Activated CD4-positive, alpha-beta memory T cell treated with anti-CD3 and anti-CD28 coated beads, Interleukin-2, amount 10 ng/mL, durations not matched to agents 7 days and 5 days (primary cell): ENCODE results near the gene SND1. TPM values are rescaled to one million over a fixed set of nuclear protein-coding genes. Genes with fewer than 3 reads are reported as not detected.

Experiments
- CTCF ChIA-PET: fragments of 350-600 bp; sonication (Branson Sonifier 250); formaldehyde crosslinking; loops from one replicate; lab custom pipeline; 2021; ENCODE audit warnings: antibody characterized with exemption, inconsistent platforms; lab: Charles Lee
- POLR2A ChIA-PET: fragments of 350-600 bp; sonication (Branson Sonifier 250); formaldehyde crosslinking; loops from one replicate; lab custom pipeline; 2021; ENCODE audit warnings: antibody characterized with exemption; lab: Charles Lee
- DNase-seq: peaks from one replicate; pipeline ENCODE4 v3.0.0-alpha.2; 2020
- H3K27ac Mint-ChIP-seq: one replicate; pipeline ENCODE4 v1.8.0; 2021; ENCODE audit warnings: mild to moderate bottlenecking, mixed read lengths
- H3K27me3 Mint-ChIP-seq: one replicate; pipeline ENCODE4 v1.8.0; 2021; ENCODE audit warnings: mixed read lengths
- H3K36me3 Mint-ChIP-seq: one replicate; pipeline ENCODE4 v1.8.0; 2021; ENCODE audit warnings: low read depth, mixed read lengths
- H3K4me1 Mint-ChIP-seq: one replicate; pipeline ENCODE4 v1.8.0; 2021; ENCODE audit warnings: mixed read lengths
- H3K4me3 Mint-ChIP-seq: one replicate; pipeline ENCODE4 v1.8.0; 2021; ENCODE audit warnings: mild to moderate bottlenecking, mixed read lengths
- H3K9me3 Mint-ChIP-seq: one replicate; pipeline ENCODE4 v1.8.0; 2021; ENCODE audit warnings: mixed read lengths
- total RNA-seq, 2 experiments: library from RNA; stranded (reverse); gene quantifications; one replicate each; pipeline ENCODE4 v1.2.3, GENCODE V29; 2021

The SND1 gene
- total RNA-seq, 2 experiments from 2014 or later: 171 to 175 TPM

DNA sequence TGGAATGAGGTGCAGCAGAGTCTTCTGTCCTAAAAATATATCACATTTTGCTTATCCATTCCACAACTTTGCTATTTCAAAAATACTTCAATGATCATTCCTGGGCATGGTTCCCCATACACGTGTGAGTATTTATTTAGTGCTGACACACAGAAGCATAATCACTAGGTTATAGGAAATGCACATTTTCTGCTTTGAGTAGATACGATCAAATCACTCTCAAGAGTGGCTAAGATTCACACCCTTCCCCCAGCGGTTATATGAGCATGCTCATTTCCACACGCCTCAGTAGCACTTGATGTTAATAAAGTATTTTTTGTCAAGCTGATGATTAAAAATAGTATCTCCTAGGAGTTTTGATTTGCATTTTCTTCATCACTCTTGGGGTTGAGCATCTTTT lies 472.8 kb downstream of the SND1 start:
- no peak for DNase-seq
- no peaks in the 10 kb centered on the region for H3K9me3 Mint-ChIP-seq
- no peak overlapping the region for H3K4me3 Mint-ChIP-seq
- ChIA-PET POLR2A (no interaction called here), CTCF (no interaction called here)
- H3K27me3 Mint-ChIP-seq: peaks cover 20% of the 10 kb centered on the region
- no peak overlapping the region for H3K27ac Mint-ChIP-seq
- H3K36me3 Mint-ChIP-seq: no peaks in the 10 kb centered on the region
- peaks cover 6% of the 10 kb centered on the region for H3K4me1 Mint-ChIP-seq

DNA sequence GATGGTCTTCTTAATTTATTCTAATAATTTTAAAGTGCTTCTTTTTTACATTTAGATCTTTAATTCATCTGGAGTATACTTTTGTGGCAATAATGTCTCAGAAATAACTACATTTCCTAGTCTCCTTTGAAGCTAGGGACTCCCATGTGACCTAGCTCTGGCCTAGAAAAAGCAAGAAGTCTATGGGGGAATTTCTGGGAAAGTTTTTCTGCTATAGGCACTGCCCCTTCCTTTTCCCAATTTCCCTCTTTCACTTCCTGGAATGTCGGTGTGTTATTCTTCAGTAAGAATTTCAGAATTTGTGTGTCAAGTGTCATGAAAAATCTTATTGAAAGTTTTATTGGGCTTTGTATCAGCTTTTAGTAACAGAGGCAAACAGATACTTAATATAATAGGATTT lies 473.8 kb downstream of the SND1 start:
- CTCF ChIA-PET: interaction anchor here (1.0 kb wide), 1 partner anchor 10 kb away, joined by 13 read pairs; no protein-coding TSS in a partner anchor

DNA sequence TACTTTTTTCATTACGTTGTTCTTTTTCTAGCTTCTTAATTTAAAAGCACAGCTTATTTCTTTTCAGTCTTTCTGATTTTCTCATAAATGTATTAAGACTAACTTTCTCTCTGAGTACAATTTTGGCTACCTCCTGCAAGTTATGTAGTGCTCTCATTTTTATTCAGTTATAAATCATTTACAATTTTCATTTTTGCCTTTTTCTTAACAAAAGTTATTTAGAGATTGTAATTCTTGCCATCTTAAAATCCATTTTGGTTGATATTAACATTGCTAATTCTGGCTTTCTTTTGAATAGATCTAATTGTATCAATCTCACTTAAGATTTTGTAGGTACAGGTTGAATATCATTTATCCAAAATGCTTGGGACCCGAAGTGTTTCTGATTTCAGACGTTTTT lies 476.4 kb downstream of the SND1 start:
- no peaks in the 10 kb centered on the region for H3K36me3 Mint-ChIP-seq
- H3K9me3 Mint-ChIP-seq: no peaks in the 10 kb centered on the region
- DNase-seq: no peak
- no peak overlapping the region for H3K4me3 Mint-ChIP-seq
- peaks cover 6% of the 10 kb centered on the region for H3K4me1 Mint-ChIP-seq
- ChIA-PET CTCF (no interaction called here), POLR2A (no interaction called here)
- peaks cover 22% of the 10 kb centered on the region for H3K27me3 Mint-ChIP-seq
- no peak overlapping the region for H3K27ac Mint-ChIP-seq

More for the DNA sequence above, 473.8 kb downstream of the SND1 start:
- Mint-ChIP-seq H3K4me1 (peaks cover 6% of the 10 kb centered on the region), H3K36me3 (no peaks in the 10 kb centered on the region), H3K9me3 (no peaks in the 10 kb centered on the region), H3K4me3 (no peak overlapping the region), H3K27ac (no peak overlapping the region), H3K27me3 (peaks cover 20% of the 10 kb centered on the region)
- POLR2A ChIA-PET: no interaction called here
- no peak for DNase-seq

DNA sequence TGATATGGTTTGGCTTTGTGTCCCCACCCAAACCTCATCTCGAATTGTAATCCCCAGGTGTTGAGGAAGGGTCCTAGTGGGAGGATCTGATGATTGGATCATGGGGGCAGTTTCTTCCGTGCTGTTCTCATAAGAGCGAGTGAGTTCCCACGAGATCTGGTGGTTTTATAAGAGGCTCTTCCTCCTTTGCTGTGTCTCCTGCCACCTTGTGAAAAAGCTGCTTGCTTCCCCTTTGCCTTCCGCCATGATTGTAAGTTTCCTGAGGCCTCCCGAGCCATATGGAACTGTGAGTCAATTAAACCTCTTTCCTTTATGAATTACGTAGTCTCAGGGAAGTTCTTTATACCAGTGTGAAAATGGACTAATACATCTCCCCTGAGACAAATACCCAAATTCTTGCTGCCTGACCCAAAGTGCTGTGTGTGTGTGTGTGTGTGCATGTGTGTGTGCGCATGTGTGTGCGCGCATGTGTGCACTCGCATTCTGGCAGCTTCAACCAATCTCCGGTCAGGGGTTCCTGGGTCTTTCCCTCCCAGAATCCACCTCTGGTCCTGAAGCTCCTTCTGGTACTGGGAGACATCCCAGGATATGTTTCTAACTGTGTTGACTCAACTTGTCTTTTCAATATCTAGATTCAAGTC lies 477.4 kb downstream of the SND1 start:
- no peak overlapping the region for H3K4me3 Mint-ChIP-seq
- H3K9me3 Mint-ChIP-seq: no peaks in the 10 kb centered on the region
- no peak overlapping the region for H3K27ac Mint-ChIP-seq
- CTCF ChIA-PET: interaction anchor here (1.2 kb wide), 1 partner anchor 420 kb away, joined by 4 read pairs; no protein-coding TSS in a partner anchor
- peaks cover 6% of the 10 kb centered on the region for H3K4me1 Mint-ChIP-seq
- H3K27me3 Mint-ChIP-seq: peaks cover 29% of the 10 kb centered on the region
- DNase-seq: no peak
- no peaks in the 10 kb centered on the region for H3K36me3 Mint-ChIP-seq
- POLR2A ChIA-PET: interaction anchor here (1.1 kb wide), 1 partner anchor 20 kb away, joined by 3 read pairs; no protein-coding TSS in a partner anchor

DNA sequence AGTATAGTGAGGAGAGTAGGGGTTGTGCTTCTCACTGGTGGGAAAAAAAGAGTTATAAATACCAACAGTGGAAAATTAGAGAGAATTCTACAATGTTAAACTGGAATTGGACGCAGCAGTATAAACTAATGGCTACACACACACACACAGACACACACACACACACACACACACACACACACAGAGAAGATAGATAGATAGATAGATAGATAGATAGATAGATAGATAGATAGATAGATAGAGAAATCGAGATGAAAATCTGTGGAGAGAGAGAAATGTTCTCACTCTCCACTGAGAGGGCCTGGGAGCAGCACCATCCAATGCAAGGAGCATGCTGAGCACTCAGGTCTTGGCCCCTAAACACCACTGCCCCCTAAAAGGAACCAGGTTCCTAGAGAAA lies 479.1 kb downstream of the SND1 start:
- no peak for DNase-seq
- Mint-ChIP-seq H3K9me3 (no peaks in the 10 kb centered on the region), H3K4me1 (peaks cover 11% of the 10 kb centered on the region), H3K27ac (no peak overlapping the region), H3K4me3 (no peak overlapping the region), H3K27me3 (peaks cover 34% of the 10 kb centered on the region), H3K36me3 (no peaks in the 10 kb centered on the region)
- ChIA-PET CTCF (no interaction called here), POLR2A (no interaction called here)

DNA sequence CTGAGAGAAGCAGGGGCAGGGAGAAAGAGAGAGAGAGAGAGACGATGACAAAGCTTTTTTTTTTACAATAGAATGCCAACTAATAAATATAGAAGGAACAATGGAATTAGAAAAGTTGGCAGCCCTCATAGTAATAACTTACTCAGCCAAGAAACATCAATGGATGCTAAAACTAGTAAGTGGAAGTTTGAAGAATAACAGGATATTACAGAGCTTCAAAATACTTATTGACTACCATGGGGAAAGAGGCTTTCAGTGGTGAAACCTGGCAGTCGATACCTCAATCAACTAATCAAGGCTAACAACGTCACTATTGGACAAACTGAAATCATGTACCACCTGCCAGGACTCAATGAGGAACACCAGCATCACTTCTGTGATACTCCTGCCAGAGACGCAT lies 479.7 kb downstream of the SND1 start:
- no peaks in the 10 kb centered on the region for H3K9me3 Mint-ChIP-seq
- DNase-seq: no peak
- CTCF ChIA-PET: no interaction called here
- H3K4me3 Mint-ChIP-seq: no peak overlapping the region
- POLR2A ChIA-PET: no interaction called here
- H3K27ac Mint-ChIP-seq: no peak overlapping the region
- peaks cover 13% of the 10 kb centered on the region for H3K4me1 Mint-ChIP-seq
- H3K27me3 Mint-ChIP-seq: peaks cover 37% of the 10 kb centered on the region
- no peaks in the 10 kb centered on the region for H3K36me3 Mint-ChIP-seq

DNA sequence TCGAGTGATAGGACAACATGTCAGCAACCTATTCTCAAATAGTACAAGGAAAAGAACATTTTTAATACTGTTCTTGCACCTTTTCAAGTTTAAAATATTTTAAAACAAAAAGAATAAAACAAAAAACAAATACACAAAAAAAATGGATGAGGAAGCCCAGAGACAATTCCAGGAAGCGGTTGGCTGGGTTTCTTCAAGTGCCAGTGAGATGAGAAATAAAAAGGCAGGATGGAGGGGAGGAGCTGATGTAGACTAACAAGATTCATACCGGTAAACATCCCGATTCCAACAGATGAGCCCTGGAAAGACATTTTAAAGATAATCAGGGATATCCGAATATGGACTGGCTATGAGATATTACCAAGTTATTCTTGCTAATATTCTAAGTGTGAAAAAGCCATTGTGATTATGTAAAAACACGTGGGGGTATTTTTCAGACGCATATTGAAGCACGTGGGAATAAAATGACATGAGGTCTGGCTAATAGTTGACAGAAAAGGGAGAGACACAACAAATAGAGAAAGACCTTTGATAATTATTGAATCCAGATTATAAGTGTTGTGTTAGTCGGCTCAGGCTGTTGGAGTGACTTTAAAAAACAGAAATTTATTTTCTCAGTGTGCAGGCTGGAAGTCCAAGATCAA lies 480.6 kb downstream of the SND1 start:
- Mint-ChIP-seq H3K4me1 (peaks cover 13% of the 10 kb centered on the region), H3K27me3 (peaks cover 41% of the 10 kb centered on the region), H3K4me3 (no peak overlapping the region), H3K36me3 (no peaks in the 10 kb centered on the region), H3K9me3 (no peaks in the 10 kb centered on the region), H3K27ac (no peak overlapping the region)
- ChIA-PET CTCF (interaction anchor here (0.7 to 6.6 kb wide), 2 partner anchors 61 to 77 kb away, joined by 3 to 129 read pairs; no protein-coding TSS in a partner anchor), POLR2A (no interaction called here)
- no peak for DNase-seq

DNA sequence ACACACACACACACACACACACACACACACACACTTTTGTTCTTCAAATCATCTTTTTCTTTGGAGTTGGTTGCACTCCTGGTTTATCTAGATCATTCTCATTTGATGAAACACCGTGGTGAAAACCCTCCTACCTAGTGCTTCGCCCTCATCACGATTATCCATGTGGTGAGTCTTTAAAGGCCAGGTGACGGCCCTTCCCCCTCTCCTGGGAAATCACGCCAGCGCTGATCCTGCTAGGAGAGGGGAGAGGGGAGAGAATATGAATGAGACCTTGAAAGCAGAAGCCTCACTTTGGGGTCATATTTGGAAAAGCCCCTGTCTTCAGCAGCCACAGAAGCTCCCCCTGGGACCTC lies 483.1 kb downstream of the SND1 start:
- Mint-ChIP-seq H3K4me1 (peaks cover 13% of the 10 kb centered on the region), H3K9me3 (no peaks in the 10 kb centered on the region), H3K27me3 (peaks cover 57% of the 10 kb centered on the region), H3K27ac (no peak overlapping the region), H3K36me3 (no peaks in the 10 kb centered on the region), H3K4me3 (peak overlapping the region; percentile 35)
- ChIA-PET POLR2A (interaction anchor here (1.3 kb wide), 2 partner anchors 18 to 26 kb away, joined by 3 to 4 read pairs; no protein-coding TSS in a partner anchor), CTCF (interaction anchor here (0.6 to 6.6 kb wide), 35 partner anchors 8 to 428 kb away, joined by 3 to 129 read pairs (median 5); partner anchors contain the start of gene RBM28)
- no peak for DNase-seq

DNA sequence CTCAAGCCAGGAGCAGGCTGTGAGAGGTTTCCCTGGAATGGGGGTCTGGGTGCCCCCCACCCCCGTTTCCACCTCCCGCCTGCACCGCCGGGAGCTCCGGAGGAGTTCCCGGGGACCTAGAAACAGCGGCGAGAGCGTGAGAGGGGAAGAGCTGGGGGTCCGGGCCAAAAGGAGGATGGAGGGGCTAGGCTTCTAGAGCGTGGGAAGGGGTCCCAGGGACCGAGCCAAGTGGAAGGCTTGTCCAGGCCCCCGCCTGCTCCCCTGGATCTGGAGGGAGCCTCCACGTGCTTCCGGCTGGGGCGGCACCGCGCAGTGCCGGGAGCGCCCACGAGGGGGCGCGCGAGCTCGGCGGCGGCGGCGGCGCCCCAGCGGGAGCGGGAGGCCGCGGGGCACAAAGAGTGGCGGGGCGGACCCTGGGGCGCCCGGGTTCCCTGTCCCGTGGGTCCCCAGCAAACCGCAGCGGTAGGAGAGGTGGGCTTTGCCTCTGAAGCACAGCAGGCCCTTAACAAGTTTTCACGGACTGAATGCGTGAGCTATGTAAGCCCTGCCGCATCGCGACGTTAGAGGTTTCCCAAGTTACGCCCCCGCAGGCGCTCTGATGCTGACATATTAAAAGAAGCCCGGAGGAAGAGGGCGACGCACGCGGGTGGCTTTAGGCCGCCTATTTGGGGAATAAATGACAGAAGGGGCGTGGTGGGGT lies 483.7 kb downstream of the SND1 start:
- DNase-seq: peak; percentile 61
- ChIA-PET CTCF (interaction anchor here (0.6 to 6.6 kb wide), 44 partner anchors 8 to 429 kb away, joined by 3 to 129 read pairs (median 5); partner anchors contain the start of gene RBM28), POLR2A (interaction anchor here (1.3 kb wide), 1 partner anchor 26 kb away, joined by 4 read pairs; no protein-coding TSS in a partner anchor)
- Mint-ChIP-seq H3K27ac (no peak overlapping the region), H3K36me3 (no peaks in the 10 kb centered on the region), H3K9me3 (no peaks in the 10 kb centered on the region), H3K27me3 (peaks cover 61% of the 10 kb centered on the region), H3K4me1 (peaks cover 13% of the 10 kb centered on the region), H3K4me3 (peak overlapping the region; percentile 56)

DNA sequence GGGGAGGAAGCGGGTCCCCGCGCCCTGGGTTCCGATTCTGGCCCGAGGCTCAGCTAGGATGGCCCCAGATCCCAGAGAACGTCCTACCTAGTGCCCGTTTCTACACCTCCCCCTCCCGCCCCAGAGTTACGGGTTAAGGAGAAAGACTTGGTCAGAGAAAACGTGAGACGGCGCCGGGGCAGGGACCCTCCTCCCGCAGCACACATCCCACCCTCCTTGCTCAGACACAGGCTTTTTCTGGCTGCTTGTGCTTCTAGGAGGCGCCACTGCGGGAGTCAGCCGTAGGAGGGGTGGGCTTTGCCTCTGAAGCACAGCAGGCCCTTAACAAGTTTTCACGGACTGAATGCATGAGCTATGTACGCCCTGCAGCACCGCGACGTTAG lies 484.2 kb downstream of the SND1 start:
- peak overlapping the region; percentile 56 for H3K4me3 Mint-ChIP-seq
- H3K9me3 Mint-ChIP-seq: no peaks in the 10 kb centered on the region
- H3K27me3 Mint-ChIP-seq: peaks cover 61% of the 10 kb centered on the region
- POLR2A ChIA-PET: no interaction called here
- no peak for DNase-seq
- no peaks in the 10 kb centered on the region for H3K36me3 Mint-ChIP-seq
- CTCF ChIA-PET: interaction anchor here (0.7 to 6.6 kb wide), 37 partner anchors 9 to 426 kb away, joined by 3 to 129 read pairs (median 5); no protein-coding TSS in a partner anchor
- peaks cover 13% of the 10 kb centered on the region for H3K4me1 Mint-ChIP-seq
- H3K27ac Mint-ChIP-seq: no peak overlapping the region

DNA sequence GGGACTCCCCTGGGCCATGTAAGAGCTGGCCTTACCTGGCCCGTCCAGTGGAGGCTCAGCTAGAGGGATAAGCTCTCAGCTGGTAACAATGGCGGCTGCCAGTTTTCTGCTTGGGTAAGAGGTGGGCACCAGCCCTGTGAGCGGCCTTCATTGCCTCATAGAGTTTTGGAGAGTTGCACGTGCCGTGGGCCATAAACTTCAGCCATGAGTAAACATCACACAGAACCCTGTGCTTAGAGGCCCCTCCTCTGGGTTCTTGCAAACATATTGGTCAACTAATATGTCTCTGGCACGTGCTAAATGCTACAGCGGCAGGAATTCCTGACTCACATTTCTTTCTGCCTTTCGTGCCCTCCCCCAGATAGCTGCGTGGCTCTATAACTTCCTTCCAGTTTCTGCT lies 485.2 kb downstream of the SND1 start:
- DNase-seq: no peak
- POLR2A ChIA-PET: no interaction called here
- Mint-ChIP-seq H3K4me3 (no peak overlapping the region), H3K27me3 (peaks cover 65% of the 10 kb centered on the region), H3K27ac (no peak overlapping the region), H3K36me3 (no peaks in the 10 kb centered on the region), H3K9me3 (no peaks in the 10 kb centered on the region), H3K4me1 (peaks cover 13% of the 10 kb centered on the region)
- CTCF ChIA-PET: interaction anchor here (6.6 kb wide), 1 partner anchor 72 kb away, joined by 129 read pairs; no protein-coding TSS in a partner anchor

DNA sequence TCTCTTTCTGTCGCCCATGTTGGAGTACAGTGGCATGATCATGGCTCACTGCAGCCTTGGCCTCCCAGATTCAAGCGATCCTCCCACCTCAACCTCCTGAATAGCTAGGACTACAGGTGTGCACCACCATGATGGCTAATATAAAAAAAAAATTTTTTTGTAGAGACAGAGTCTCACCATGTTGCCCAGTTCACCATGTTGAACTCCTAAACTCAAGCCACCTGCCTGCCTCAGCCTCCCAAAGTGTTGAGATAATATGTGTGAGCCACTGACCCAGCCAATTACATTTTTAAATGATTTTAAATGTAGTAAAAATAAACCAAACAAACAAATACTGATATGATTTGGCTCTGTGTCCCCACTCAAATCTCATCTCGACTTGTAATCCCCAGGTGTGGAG lies 487.4 kb downstream of the SND1 start:
- Mint-ChIP-seq H3K27ac (no peak overlapping the region), H3K36me3 (no peaks in the 10 kb centered on the region), H3K9me3 (no peaks in the 10 kb centered on the region), H3K4me1 (peaks cover 12% of the 10 kb centered on the region), H3K27me3 (peaks cover 59% of the 10 kb centered on the region), H3K4me3 (no peak overlapping the region)
- DNase-seq: no peak
- POLR2A ChIA-PET: no interaction called here
- CTCF ChIA-PET: interaction anchor here (6.6 kb wide), 1 partner anchor 70 kb away, joined by 129 read pairs; no protein-coding TSS in a partner anchor
